ENCODE data around the gene ACTN2.
A peak's percentile ranks its signal among the peaks of the same experiment; 100 is the strongest.
"Not testable (repeated sequence)": the region's sequence is repeated elsewhere in the genome, so short reads cannot be mapped to it uniquely, and the experiment has no call there.

ACTN2 gene

GRCh38 chr1:236685917-236686814 is at the start of gene ACTN2:
Gene ACTN2 (plus strand): TSS chr1:236686499. CDS start chr1:236686674, 175 bp downstream.
- peak in 1 of 3 experiments; percentile 47 for DNase-seq

GRCh38 chr1:236638945-236639344 is 47.4 kb upstream of the ACTN2 start:
- DNase-seq, result no peak

- DNase-seq, result no peak
These were observed 46.6 kb upstream of the ACTN2 start for GRCh38 chr1:236639686-236640085.

- DNase-seq, result no peak
These were observed 43.5 kb upstream of the ACTN2 start for GRCh38 chr1:236642763-236643162.

- no peak for DNase-seq
These were observed 41.2 kb upstream of the ACTN2 start for GRCh38 chr1:236645016-236645680.

- no peak for DNase-seq
These were observed 31.8 kb upstream of the ACTN2 start for GRCh38 chr1:236654511-236654910.

- DNase-seq, result no peak
These were observed 31.3 kb upstream of the ACTN2 start for GRCh38 chr1:236654957-236655356.

- no peak for DNase-seq
These were observed 28.9 kb upstream of the ACTN2 start for GRCh38 chr1:236657398-236657797.

- DNase-seq, result no peak
These were observed 26.3 kb upstream of the ACTN2 start for GRCh38 chr1:236659792-236660587.

- no peak for DNase-seq
These were observed 22.4 kb upstream of the ACTN2 start for GRCh38 chr1:236663934-236664333.

- DNase-seq, result not testable (repeated sequence)
These were observed 17.4 kb upstream of the ACTN2 start for GRCh38 chr1:236668909-236669308.

GRCh38 chr1:236670060-236670459 is 16.2 kb upstream of the ACTN2 start:
- DNase-seq, result no peak

- no peak for DNase-seq
These were observed 12.9 kb upstream of the ACTN2 start for GRCh38 chr1:236673289-236673919.

- DNase-seq, result no peak
These were observed 8.6 kb upstream of the ACTN2 start for GRCh38 chr1:236677641-236678235.

- no peak for DNase-seq
These were observed 5.1 kb upstream of the ACTN2 start for GRCh38 chr1:236681219-236681618.

GRCh38 chr1:236685205-236685916 is 938 bp upstream of the ACTN2 start:
- no peak for DNase-seq

- DNase-seq, result no peak
These were observed 489 bp downstream of the ACTN2 start for GRCh38 chr1:236686815-236687160.

- DNase-seq, result no peak
These were observed 974 bp downstream of the ACTN2 start for GRCh38 chr1:236687273-236687672.

GRCh38 chr1:236688705-236689104 is 2.4 kb downstream of the ACTN2 start:
- no peak for DNase-seq

GRCh38 chr1:236689713-236690569 is 3.6 kb downstream of the ACTN2 start:
- no peak for DNase-seq

- DNase-seq, result no peak
These were observed 5.0 kb downstream of the ACTN2 start for GRCh38 chr1:236691348-236691747.
